HG03066 (cell line): ENCODE data around the gene BTG1.
"Not testable (repeated sequence)": the region's sequence is repeated elsewhere in the genome, so short reads cannot be mapped to it uniquely, and the experiment has no call there.

Source experiments
- ATAC-seq: cut with Tn5 transposase; IDR thresholded peaks from one replicate; pipeline ENCODE4 v1.9.1; 2021; ENCODE audit warnings: low read depth; ENCODE audit not compliant: unreplicated experiment

The BTG1 gene

DNA sequence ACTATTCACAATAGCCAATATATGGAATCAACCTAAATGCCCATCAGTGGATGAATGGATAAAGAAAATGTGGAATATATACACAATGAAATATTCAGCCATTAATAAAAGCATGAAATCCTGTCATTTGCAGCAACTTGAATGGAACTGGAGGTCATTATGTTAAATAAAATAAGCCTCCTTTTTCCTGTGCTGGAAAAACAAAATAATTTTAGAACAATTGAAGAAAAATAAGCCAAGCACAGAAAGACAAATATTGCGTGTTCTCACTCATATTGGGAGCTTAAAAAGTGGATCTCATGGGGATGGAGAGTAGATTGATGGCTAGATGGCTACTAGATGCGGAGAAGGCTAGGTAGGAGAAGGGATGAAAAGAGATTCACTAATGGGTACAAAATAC, 6.3 kb upstream of the BTG1 start:
- no peak for ATAC-seq

- no peak for ATAC-seq
Measured at GRCh38 chr12:92149563-92149962, 3.9 kb upstream of the BTG1 start.

- ATAC-seq, result no peak
Measured at GRCh38 chr12:92147491-92147890, 1.8 kb upstream of the BTG1 start.

DNA sequence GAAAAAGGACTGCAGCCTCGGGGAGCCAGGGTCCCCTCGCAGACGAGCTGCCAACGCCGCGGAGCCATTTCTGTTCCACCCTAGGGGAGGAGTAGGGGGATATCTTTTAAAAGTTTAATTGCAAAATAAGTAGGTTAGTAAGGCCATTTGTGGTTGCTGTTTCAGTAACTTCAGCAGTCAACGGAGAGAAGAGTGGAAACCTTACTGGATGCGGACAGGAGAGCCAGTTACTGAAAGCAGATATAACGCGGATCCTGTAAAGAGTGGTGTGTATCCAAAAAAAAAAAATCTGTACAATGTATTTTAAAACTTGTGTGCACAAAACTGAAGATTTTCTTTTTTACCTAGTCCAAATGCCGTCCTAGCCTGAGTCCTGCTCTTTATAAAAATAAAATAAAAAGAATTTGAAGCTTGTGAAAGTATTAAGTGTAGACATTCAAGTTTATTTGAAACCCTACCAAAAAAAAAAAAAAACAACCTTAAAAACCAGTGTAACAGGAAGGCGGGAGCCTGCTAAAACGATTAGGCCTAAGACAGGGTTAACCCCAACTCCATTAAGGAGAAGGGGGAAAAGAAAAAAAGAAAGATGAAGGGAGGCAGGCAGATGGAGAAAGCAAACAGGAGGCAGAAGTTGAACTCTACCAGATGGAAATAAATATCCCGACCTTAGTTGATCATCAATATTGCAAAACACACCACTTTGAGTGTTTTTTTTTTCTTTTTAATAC, 1.0 kb upstream of the BTG1 start:
- no peak for ATAC-seq

DNA sequence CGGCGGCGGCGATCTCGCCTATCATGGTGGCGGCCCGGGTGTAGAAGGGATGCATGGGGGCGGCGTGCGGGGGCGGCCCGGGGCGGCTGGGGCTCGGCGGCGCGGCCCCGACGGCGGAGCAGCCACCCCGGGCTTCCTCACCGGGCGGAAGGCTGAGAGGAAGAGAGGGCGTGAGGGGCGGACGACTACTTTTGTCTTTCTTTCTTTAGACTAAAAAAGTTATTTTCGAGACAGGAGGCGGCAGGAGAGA, 240 bp downstream of the BTG1 start:
- peak; percentile 2 for ATAC-seq

DNA sequence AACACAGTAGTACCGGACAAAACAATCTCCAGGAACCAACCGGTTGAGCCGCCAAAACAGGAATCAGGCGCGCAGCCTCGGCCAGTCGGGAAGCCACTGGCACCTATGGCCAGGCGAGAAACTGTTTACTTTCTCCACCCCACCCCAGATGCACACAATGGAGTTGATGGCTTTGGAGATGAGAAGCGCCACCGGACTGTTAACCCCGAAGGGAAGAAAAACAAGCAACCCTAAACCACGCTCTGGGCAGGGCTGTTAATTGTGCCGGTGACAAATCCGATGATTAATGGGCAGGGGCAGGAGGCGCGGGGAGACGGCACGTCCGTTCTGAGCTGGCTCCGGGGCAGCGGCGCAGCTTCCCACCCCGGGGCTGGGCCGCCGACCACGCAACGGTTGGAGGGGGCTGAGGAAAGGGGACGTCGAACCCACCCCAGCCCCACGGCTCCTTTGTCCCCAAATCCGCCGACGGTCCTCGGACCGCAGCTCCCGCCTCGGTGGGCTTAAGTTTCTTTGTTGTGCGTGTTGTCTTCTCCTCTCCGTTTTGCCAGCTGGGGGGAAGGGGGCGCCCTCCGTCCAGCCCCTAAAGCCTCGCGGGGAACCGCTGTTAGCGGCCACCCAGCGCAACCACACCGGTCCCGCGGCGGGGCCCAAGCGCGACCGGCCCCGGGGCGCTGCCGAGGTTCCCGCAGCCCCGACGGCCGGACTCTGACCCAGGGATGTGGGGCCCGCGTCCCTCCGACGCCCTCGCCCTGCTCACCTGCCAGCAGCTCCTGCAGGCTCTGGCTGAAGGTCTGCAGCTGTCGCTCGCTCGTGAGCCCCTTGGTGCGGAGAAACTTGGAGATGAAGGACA, 790 bp downstream of the BTG1 start:
- ATAC-seq, result peak; percentile 0

DNA sequence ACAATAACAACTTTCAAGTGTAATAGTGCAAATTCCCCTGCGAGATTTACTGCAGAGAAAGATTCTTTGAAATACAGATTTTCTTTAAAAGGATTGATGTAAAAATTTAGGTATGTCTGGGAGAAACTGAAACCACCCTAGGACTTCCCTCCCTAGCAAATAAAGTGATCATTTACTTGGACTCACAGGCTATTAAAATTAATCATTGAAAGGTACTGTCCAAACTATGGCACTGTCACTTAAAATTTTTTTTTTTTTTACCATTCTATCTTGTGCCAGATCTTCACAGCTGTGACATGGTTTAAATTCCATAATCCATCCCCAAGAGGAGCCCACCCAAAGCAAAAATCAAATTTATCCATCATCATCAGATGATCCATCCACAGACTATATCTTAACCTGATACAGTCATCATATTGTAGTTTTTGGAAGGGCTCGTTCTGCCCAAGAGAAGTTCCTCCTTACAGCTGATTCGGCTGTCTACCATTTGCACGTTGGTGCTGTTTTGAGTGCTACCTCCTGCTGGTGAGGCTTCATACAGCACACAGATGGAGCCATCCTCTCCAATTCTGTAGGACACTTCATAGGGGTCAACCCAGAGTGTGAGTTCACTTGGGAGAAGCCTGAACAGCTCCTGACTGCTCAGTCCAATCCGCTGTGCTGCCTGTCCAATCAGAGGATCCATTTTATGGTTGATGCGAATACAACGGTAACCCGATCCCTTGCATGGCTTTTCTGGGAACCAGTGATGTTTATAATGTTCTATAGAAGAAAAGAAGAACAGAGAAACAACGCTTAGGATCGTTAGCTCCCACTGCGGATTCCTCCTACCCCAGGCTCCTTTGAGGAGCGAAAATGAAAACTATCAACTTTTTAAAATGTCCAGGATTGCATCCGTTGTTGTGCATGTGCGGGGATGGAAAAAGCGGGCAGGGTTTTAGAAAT, 1.7 kb downstream of the BTG1 start:
- peak; percentile 17 for ATAC-seq

GRCh38 chr12:92143258-92143657, 2.4 kb downstream of the BTG1 start:
- ATAC-seq, result no peak

- no peak for ATAC-seq
Measured at GRCh38 chr12:92142251-92142926, 3.3 kb downstream of the BTG1 start.

DNA sequence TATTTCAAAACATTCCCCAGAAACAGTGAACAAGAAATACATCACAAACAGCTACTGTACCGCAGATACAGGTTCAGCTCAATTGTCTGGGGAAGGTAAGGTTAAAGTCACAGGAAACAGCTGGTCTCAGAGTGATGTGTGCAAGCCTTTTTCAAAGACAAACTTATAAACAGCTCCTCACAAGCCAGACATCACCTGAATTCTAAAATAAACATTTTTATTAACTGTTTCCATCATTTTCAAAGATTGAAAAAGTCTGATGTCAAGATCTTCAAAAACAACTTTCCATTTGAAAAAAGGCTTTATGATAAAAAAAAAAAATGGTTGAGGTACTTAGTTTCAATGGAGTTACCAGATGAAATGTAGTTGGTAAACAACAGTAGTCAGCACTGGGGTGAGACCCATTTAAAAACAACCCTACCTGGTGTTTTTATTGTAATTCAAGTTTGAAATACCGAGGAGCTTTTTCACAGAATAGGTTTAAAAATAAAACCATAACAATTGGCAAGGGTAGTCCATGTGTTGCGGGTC, 4.0 kb downstream of the BTG1 start:
- ATAC-seq, result no peak

DNA sequence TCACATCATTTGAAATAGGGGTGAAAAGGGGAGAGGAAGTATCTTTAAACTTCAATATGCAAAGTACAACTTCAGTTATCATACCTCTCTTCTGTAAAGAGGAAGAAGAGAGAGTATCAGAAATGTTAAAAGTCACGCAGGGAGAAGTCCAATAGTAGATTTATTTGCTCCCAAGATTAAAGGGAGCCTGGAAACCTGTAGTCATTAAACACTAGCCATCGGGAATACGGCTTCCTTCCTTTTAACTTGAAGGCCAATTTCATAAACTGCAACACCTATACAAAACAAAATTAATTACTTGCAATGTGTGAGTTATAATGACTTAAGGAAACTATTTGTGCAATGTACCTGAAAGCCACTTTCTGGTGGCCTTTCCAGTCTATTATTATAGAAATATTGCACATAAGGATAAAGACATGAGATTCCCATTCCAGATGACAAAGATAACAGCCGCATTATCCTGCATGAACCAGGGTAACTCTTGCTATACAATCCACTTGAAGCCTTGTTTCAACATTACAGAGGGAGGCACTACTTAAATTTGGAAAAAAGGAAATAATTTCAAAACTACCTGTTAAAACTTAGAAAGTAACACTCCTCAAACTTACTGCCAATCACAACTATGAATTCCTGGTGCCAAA, 4.6 kb downstream of the BTG1 start:
- no peak for ATAC-seq

DNA sequence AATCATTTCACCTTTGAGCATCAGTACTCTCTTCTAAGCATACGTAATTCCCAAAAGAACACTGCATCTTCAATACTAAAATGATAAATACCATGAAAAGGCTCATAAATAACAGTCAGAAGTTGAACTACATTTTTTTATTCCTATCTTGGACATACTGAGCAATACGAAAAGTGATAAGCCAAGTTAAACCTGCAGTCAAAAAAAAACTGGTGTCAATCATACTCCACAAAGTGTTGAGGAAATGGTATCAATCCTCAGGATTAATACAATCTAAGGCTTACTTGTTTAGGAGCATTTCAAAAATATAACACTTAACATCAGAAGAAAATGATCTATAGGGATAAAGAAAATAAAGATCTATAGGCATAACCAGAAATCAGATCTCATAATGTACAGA, 5.5 kb downstream of the BTG1 start:
- ATAC-seq, result no peak

DNA sequence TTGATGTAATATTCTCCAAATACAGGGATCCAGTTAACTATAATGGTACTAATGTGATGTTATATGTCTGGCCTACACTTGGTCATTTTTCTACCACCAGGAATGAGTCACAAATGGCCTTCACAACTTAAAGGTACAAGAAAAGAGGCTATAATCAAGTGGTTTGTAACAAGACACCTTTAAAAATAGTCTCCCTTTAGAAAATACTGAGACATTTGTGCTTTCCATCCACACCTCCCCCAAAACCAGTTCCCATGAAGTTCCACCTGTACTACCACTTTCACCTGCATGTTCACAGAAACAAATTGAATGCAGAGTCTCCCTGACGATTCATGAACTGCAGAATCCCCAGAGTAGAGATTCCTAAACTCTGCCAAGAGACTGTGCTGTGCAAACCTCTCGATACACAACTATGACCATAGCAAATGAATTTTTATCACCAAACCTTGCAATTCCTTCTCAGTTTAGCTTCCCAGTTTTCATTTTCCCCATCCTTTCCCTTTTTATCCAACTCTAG, 6.0 kb downstream of the BTG1 start:
- ATAC-seq, result no peak

GRCh38 chr12:92138626-92139025, 7.0 kb downstream of the BTG1 start:
- ATAC-seq, result no peak

DNA sequence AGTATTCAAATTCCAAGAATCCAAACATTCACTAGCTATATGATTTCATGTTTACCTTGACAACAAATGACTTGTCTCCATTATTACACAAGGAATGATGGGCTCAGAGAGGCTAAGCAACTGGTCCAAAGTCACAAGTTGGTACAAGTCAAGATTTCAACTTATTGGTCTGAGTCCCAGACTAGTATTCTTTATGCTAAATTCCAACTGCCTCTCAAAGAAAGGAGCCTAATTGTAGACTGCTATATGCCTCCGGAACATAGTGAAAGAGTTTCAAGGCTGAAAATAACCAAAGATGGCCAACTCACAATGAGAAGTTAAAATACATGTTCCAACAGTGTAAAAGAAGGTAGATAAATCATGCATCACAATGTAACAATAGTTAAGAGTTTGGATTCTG, 7.5 kb downstream of the BTG1 start:
- ATAC-seq, result no peak

DNA sequence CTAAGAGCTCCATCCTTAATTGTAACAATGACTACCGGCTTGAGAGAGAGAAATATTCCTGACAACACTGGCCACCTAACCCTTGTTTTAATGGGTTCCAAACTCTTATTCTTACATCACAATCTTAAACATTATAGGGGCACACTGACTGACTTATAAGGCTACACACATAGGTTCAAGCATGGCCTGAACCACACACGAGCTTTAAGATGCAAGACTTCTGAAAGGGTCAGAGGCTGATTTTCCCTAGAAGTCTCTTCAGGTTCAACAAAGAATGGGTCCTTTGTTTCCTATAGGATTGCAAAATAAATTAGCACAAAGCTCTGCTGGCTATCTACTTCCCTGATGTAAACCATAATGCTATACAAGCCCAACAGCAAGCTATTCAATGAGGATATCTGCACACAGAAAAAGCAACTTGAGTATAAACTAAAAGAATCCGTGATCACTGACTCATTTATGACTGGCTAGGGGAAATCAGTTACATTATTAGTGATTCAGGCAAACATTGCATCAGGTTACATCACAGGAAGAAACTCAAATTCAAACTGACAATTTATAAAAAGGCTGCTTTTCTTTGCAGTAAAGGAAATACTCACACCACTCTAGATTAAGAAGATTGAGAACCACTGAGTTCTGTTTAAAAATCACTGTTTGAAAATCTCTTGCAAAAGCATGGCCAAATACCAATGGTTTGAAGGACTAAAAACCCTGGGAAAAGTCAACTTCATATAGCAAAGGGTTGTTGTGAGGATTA, 8.5 kb downstream of the BTG1 start:
- no peak for ATAC-seq

GRCh38 chr12:92136026-92136730, 9.5 kb downstream of the BTG1 start:
- no peak for ATAC-seq

DNA sequence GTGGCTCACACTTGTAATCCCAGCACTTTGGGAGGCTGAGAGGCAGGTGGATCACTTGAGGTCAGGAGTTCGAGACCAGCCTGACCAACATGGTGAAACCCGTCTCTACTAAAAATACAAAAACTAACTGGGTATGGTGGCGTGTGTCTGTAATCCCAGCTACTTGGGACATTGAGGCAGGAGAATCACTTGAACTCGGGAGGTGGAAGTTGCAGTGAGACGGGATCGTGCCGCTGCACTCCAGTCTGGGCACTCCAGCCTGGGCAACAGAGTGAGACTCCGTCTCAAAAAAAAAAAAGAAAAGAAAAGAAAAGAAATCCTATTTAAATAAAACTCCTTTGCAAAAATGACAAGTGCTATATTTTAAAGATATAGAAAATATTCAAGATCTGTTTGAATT, 10.1 kb downstream of the BTG1 start:
- ATAC-seq, result not testable (repeated sequence)
